RWPE2 (cell line): ENCODE results near the gene EOLA2.

Experiments
- ATAC-seq: fragments of 200-7000 bp; cut with Tn5 transposase; 3 replicates; pipeline ENCODE4 v1.9.1; 2021; ENCODE audit warnings: low read depth
- DNase-seq: peaks from one replicate; pipeline ENCODE4 v3.0.0-alpha.2; 2020; ENCODE audit warnings: low spot score
- H3K27ac ChIP-seq: fragments of 450-650 bp; 2 replicates; pipeline ENCODE4 v1.5.1; 2017; ENCODE audit warnings: mild to moderate bottlenecking; ENCODE audit not compliant: poor library complexity, severe bottlenecking
- H3K27me3 ChIP-seq: fragments of 250-450 bp; sonication (Bioruptor Pico); 2 replicates; pipeline ENCODE4 v1.5.1; 2021; ENCODE audit warnings: mild to moderate bottlenecking, moderate library complexity; ENCODE audit not compliant: insufficient read depth, poor library complexity, severe bottlenecking
- H3K36me3 ChIP-seq: fragments of 250-450 bp; sonication (Bioruptor Pico); 2 replicates; pipeline ENCODE4 v1.5.1; 2020; ENCODE audit warnings: low read depth, mild to moderate bottlenecking, moderate library complexity
- H3K4me1 ChIP-seq: fragments of 250-450 bp; sonication (Bioruptor Pico); 2 replicates; pipeline ENCODE4 v1.5.1; 2021; ENCODE audit warnings: mild to moderate bottlenecking, moderate library complexity; ENCODE audit not compliant: insufficient read depth, poor library complexity, severe bottlenecking
- H3K4me3 ChIP-seq: fragments of 250-450 bp; sonication (Bioruptor Pico); 2 replicates; pipeline ENCODE4 v1.5.1; 2021; ENCODE audit warnings: mild to moderate bottlenecking, moderate library complexity; ENCODE audit not compliant: severe bottlenecking
- H3K9me3 ChIP-seq: fragments of 250-450 bp; sonication (Bioruptor Pico); 2 replicates; pipeline ENCODE4 v1.5.1; 2021; ENCODE audit warnings: mild to moderate bottlenecking, moderate library complexity; ENCODE audit not compliant: severe bottlenecking
- CTCF ChIP-seq: fragments of 450-650 bp; IDR thresholded peaks from one replicate; pipeline ENCODE4 v1.5.1; 2017; ENCODE audit warnings: mild to moderate bottlenecking, moderate library complexity; ENCODE audit not compliant: poor library complexity, severe bottlenecking

The EOLA2 gene

GRCh38 chrX:149938427-149938880 is at the start of gene EOLA2:
TSS of gene EOLA2 (minus strand) at chrX:149938491. CDS start at chrX:149933874, 4,617 bp downstream.
- ATAC-seq (peak; percentile 66), DNase-seq (peak; percentile 90)
- Histone ChIP-seq H3K4me3 (peak within 1 kb of the TSS; percentile 74), H3K36me3 (no peaks in the 10 kb centered on the region), H3K9me3 (no peaks in the 10 kb centered on the region), H3K27me3 (no peaks in the 10 kb centered on the region), H3K4me1 (no peaks in the 10 kb centered on the region), H3K27ac (peak within 1 kb of the TSS; percentile 76)
- TF ChIP-seq CTCF, result peak; percentile 41

GRCh38 chrX:149987613-149988012 is 49.3 kb upstream of the EOLA2 start:
- Histone ChIP-seq H3K36me3 (no peaks in the 10 kb centered on the region), H3K27ac (no peak overlapping the region), H3K4me1 (no peaks in the 10 kb centered on the region), H3K9me3 (no peaks in the 10 kb centered on the region), H3K4me3 (no peak overlapping the region), H3K27me3 (no peaks in the 10 kb centered on the region)
- ATAC-seq (no peak), DNase-seq (no peak)
- TF ChIP-seq CTCF, result no peak

- DNase-seq, result no peak
- no peak for TF ChIP-seq CTCF
- Histone ChIP-seq H3K4me1 (no peaks in the 10 kb centered on the region), H3K27me3 (no peaks in the 10 kb centered on the region), H3K36me3 (no peaks in the 10 kb centered on the region), H3K9me3 (no peaks in the 10 kb centered on the region), H3K27ac (no peak overlapping the region), H3K4me3 (no peak overlapping the region)
- no peak for ATAC-seq
These were observed 46.1 kb upstream of the EOLA2 start for GRCh38 chrX:149984411-149984810.

- no peak for TF ChIP-seq CTCF
- H3K36me3 ChIP-seq, result no peaks in the 10 kb centered on the region
- H3K4me3 ChIP-seq, result no peak overlapping the region
- H3K27me3 ChIP-seq, result no peaks in the 10 kb centered on the region
- no peak overlapping the region for H3K27ac ChIP-seq
- DNase-seq (no peak), ATAC-seq (no peak)
- H3K4me1 ChIP-seq, result no peaks in the 10 kb centered on the region
- H3K9me3 ChIP-seq, result no peaks in the 10 kb centered on the region
These were observed 44.0 kb upstream of the EOLA2 start for GRCh38 chrX:149982310-149982709.

- H3K27ac ChIP-seq, result no peak overlapping the region
- no peaks in the 10 kb centered on the region for H3K9me3 ChIP-seq
- no peaks in the 10 kb centered on the region for H3K4me1 ChIP-seq
- H3K27me3 ChIP-seq, result no peaks in the 10 kb centered on the region
- H3K36me3 ChIP-seq, result no peaks in the 10 kb centered on the region
- DNase-seq (no peak), ATAC-seq (no peak)
- H3K4me3 ChIP-seq, result no peak overlapping the region
- no peak for TF ChIP-seq CTCF
These were observed 40.9 kb upstream of the EOLA2 start for GRCh38 chrX:149979126-149979644.
